H9 (cell line): ENCODE measurements around the gene GYG1. TPM values are rescaled to one million over a fixed set of nuclear protein-coding genes. Genes with fewer than 3 reads are reported as not detected.

Experiments
- DNase-seq: peaks from one replicate; pipeline ENCODE4 v3.0.0-alpha.2; 2017
- H2AFZ ChIP-seq: one replicate; pipeline ENCODE4 v1.6.1; 2013; ENCODE audit warnings: mild to moderate bottlenecking, low read length, control low read depth, moderate library complexity
- H2AK5ac ChIP-seq: 2 replicates; pipeline ENCODE4 v1.6.1; 2013; ENCODE audit warnings: low read length, control low read depth, mixed read lengths; ENCODE audit not compliant: insufficient read length
- H2BK120ac ChIP-seq: one replicate; pipeline ENCODE4 v1.6.1; 2013; ENCODE audit warnings: low read depth, mild to moderate bottlenecking, low read length, control low read depth, inconsistent platforms; ENCODE audit not compliant: poor library complexity, severe bottlenecking
- H2BK12ac ChIP-seq: 2 replicates; pipeline ENCODE4 v1.6.1; 2013; ENCODE audit warnings: low read length, control low read depth, mixed read lengths, low read depth; ENCODE audit not compliant: insufficient read length
- H2BK15ac ChIP-seq: 2 replicates; pipeline ENCODE4 v1.6.1; 2013; ENCODE audit warnings: low read depth, low read length, control low read depth
- H2BK20ac ChIP-seq: one replicate; pipeline ENCODE4 v1.6.1; 2013; ENCODE audit warnings: low read depth, mild to moderate bottlenecking, low read length, control low read depth, inconsistent platforms; ENCODE audit not compliant: poor library complexity, severe bottlenecking
- H2BK5ac ChIP-seq: 2 replicates; pipeline ENCODE4 v1.6.1; 2013; ENCODE audit warnings: low read length, control low read depth, mixed read lengths; ENCODE audit not compliant: insufficient read length
- H3K14ac ChIP-seq: 2 replicates; pipeline ENCODE4 v1.6.1; 2013; ENCODE audit warnings: low read length, control low read depth; ENCODE audit not compliant: insufficient read depth
- H3K18ac ChIP-seq: 2 replicates; pipeline ENCODE4 v1.6.1; 2013; ENCODE audit warnings: low read depth, mild to moderate bottlenecking, mixed read lengths, low read length, control low read depth; ENCODE audit not compliant: insufficient read length
- H3K23ac ChIP-seq: 2 replicates; pipeline ENCODE4 v1.6.1; 2013; ENCODE audit warnings: low read length, control low read depth, mixed read lengths, low read depth; ENCODE audit not compliant: insufficient read length
- H3K23me2 ChIP-seq: 2 replicates; pipeline ENCODE4 v1.6.1; 2013; ENCODE audit warnings: low read depth, mild to moderate bottlenecking, mixed read lengths, low read length, control low read depth; ENCODE audit not compliant: insufficient read length, poor library complexity, severe bottlenecking
- H3K27ac ChIP-seq: 2 replicates; pipeline ENCODE4 v1.5.1; 2013; ENCODE audit warnings: low read length, control low read depth, mixed read lengths, low read depth; ENCODE audit not compliant: insufficient read length
- H3K27me3 ChIP-seq: 2 replicates; pipeline ENCODE4 v1.6.1; 2013; ENCODE audit warnings: low read length, control low read depth, inconsistent platforms; ENCODE audit not compliant: insufficient read depth
- H3K4ac ChIP-seq: 2 replicates; pipeline ENCODE4 v1.6.1; 2013; ENCODE audit warnings: low read depth, mild to moderate bottlenecking, control low read depth, inconsistent platforms, low read length, moderate library complexity
- H3K4me1 ChIP-seq: 2 replicates; pipeline ENCODE4 v1.6.1; 2013; ENCODE audit warnings: low read length, control low read depth, inconsistent platforms; ENCODE audit not compliant: insufficient read depth
- H3K4me2 ChIP-seq: 2 replicates; pipeline ENCODE4 v1.6.1; 2013; ENCODE audit warnings: low read length, control low read depth, mixed read lengths; ENCODE audit not compliant: insufficient read length, insufficient read depth
- H3K56ac ChIP-seq: 2 replicates; pipeline ENCODE4 v1.6.1; 2013; ENCODE audit warnings: low read depth, mild to moderate bottlenecking, mixed read lengths, low read length, control low read depth; ENCODE audit not compliant: insufficient read length
- H3K79me1 ChIP-seq: 2 replicates; pipeline ENCODE4 v1.6.1; 2013; ENCODE audit warnings: low read depth, mild to moderate bottlenecking, moderate library complexity, low read length, control low read depth, inconsistent platforms; ENCODE audit not compliant: insufficient read depth, poor library complexity, severe bottlenecking
- H3K79me2 ChIP-seq: 2 replicates; pipeline ENCODE4 v1.6.1; 2013; ENCODE audit warnings: low read length, control low read depth, inconsistent platforms; ENCODE audit not compliant: insufficient read depth
- H3K9ac ChIP-seq: 2 replicates; pipeline ENCODE4 v1.6.1; 2013; ENCODE audit warnings: low read length, control low read depth, mixed read lengths; ENCODE audit not compliant: insufficient read length; ENCODE audit errors: extremely low read depth
- H3K9me3 ChIP-seq: one replicate; pipeline ENCODE4 v1.6.1; 2013; ENCODE audit warnings: low read depth, low read length, inconsistent platforms; ENCODE audit not compliant: control insufficient read depth
- H3T11ph ChIP-seq: one replicate; pipeline ENCODE4 v1.6.1; 2013; ENCODE audit warnings: mild to moderate bottlenecking, low read length, control low read depth, inconsistent platforms
- H4K20me1 ChIP-seq: one replicate; pipeline ENCODE4 v1.6.1; 2013; ENCODE audit not compliant: control insufficient read depth, insufficient read length, insufficient read depth
- H4K5ac ChIP-seq: 2 replicates; pipeline ENCODE4 v1.6.1; 2013; ENCODE audit warnings: low read depth, mild to moderate bottlenecking, mixed read lengths, low read length, control low read depth; ENCODE audit not compliant: insufficient read length
- H4K8ac ChIP-seq: replicated peaks from 2 replicates; pipeline ENCODE4 v1.6.1; 2013; ENCODE audit warnings: low read length, control low read depth, mixed read lengths, low read depth; ENCODE audit not compliant: insufficient read length
- H4K91ac ChIP-seq: 2 replicates; pipeline ENCODE4 v1.6.1; 2013; ENCODE audit warnings: low read depth, mild to moderate bottlenecking, moderate library complexity, mixed read lengths, low read length, control low read depth; ENCODE audit not compliant: insufficient read length
- H3K27ac Mint-ChIP-seq, 3 experiments: 2 replicates in 2 of 3; 3 replicates in 1 of 3; pipeline ENCODE4 v1.8.0; 2020 to 2021; ENCODE audit warnings: mixed read lengths in 3 of 3, mild to moderate bottlenecking in 1 of 3, moderate library complexity in 1 of 3
- H3K27me3 Mint-ChIP-seq: 2 replicates; pipeline ENCODE4 v1.8.0; 2021; ENCODE audit warnings: low read depth, mild to moderate bottlenecking, moderate library complexity, mixed read lengths
- H3K36me3 Mint-ChIP-seq, 3 experiments: 2 replicates in 2 of 3; 3 replicates in 1 of 3; pipeline ENCODE4 v1.8.0; 2020 to 2021; ENCODE audit warnings: low read depth in 3 of 3, mixed read lengths in 3 of 3; ENCODE audit not compliant: insufficient read depth in 1 of 3
- H3K4me1 Mint-ChIP-seq, 2 experiments: 2 replicates each; pipeline ENCODE4 v1.8.0; 2020; ENCODE audit warnings: mixed read lengths in 2 of 2
- H3K4me3 Mint-ChIP-seq, 2 experiments: 2 replicates in 1 of 2; 3 replicates in 1 of 2; pipeline ENCODE4 v1.8.0; 2020 to 2021; ENCODE audit warnings: mild to moderate bottlenecking in 2 of 2, mixed read lengths in 2 of 2, moderate library complexity in 1 of 2
- H3K9me3 Mint-ChIP-seq, 2 experiments: 2 replicates in 1 of 2; 3 replicates in 1 of 2; pipeline ENCODE4 v1.8.0; 2020; ENCODE audit warnings: mild to moderate bottlenecking in 2 of 2, mixed read lengths in 2 of 2, moderate library complexity in 1 of 2
- whole genome bisulfite sequencing: extraction: QIAGEN DNeasy Blood & Tissue Kit; methylation state at CpG from one replicate; pipeline ENCODE4 v1.1.7; 2013; ENCODE audit warnings: missing lambda C conversion rate, low lambda C conversion rate, mixed read lengths; ENCODE audit not compliant: insufficient read length; ENCODE audit errors: extremely low coverage; 5-methylcytosine and 5-hydroxymethylcytosine counted together
- total RNA-seq: library from RNA; stranded (reverse); gene quantifications from 2 replicates; pipeline ENCODE4 v1.2.1, GENCODE V29; 2021
- TF ChIP-seq, protein P1 (sequence below): fragments of 200-600 bp; sonication (generic); conservative IDR thresholded peaks from 3 replicates; pipeline ENCODE4 v1.8.0; 2021; ENCODE audit warnings: antibody characterized with exemption, mild to moderate bottlenecking

GYG1 gene
- total RNA-seq, 1 experiment from 2014 or later: 31.5 TPM

DNA sequence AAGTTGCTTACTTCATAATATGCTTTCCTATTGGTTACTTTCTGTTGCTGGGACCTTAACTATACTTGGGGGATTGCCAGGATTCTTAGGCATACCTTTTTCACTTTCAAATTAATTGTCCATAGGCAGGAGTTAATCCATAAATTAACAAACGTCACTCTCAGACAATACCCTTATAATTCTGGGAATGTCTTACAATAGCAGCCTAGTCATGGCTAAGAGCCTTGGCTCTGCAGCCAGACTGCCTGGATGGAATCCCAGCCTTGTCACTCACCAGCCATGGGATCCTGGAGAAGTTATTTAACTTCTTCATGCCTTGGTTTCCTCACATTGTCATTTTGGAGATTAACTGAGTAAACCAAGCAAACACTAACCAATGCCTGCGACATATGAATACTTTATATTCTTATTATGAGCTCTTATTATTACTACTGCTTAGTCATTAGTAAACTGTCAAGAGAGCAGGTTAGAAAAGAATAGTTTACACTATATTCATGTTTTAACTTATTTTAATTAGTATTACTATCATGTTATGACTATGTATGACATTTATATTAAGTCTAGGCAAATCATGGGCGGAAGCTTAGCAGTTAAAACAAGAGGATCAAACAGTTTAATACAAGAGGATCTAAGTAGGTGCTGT lies 29.0 kb downstream of the GYG1 start:
- no peaks in the 10 kb centered on the region for H3K23me2 ChIP-seq
- no peak overlapping the region for H2BK15ac ChIP-seq
- WGBS: no CpG with 5 or more reads among the region's 3 CpGs
- H3K27me3 Mint-ChIP-seq: no peaks in the 10 kb centered on the region
- H3K27me3 ChIP-seq: no peaks in the 10 kb centered on the region
- H3K4ac ChIP-seq: no peak overlapping the region
- H2BK20ac ChIP-seq: no peak overlapping the region
- no peaks in the 10 kb centered on the region for H3K79me2 ChIP-seq
- H3K27ac ChIP-seq: peak overlapping the region; percentile 79
- H3K4me3 Mint-ChIP-seq: peak overlapping the region; percentile 35 to 58; a peak in 3 of 5 replicates
- H4K20me1 ChIP-seq: no peaks in the 10 kb centered on the region
- H3K9me3 ChIP-seq: peaks cover 6% of the 10 kb centered on the region
- TF ChIP-seq, protein P1, sequence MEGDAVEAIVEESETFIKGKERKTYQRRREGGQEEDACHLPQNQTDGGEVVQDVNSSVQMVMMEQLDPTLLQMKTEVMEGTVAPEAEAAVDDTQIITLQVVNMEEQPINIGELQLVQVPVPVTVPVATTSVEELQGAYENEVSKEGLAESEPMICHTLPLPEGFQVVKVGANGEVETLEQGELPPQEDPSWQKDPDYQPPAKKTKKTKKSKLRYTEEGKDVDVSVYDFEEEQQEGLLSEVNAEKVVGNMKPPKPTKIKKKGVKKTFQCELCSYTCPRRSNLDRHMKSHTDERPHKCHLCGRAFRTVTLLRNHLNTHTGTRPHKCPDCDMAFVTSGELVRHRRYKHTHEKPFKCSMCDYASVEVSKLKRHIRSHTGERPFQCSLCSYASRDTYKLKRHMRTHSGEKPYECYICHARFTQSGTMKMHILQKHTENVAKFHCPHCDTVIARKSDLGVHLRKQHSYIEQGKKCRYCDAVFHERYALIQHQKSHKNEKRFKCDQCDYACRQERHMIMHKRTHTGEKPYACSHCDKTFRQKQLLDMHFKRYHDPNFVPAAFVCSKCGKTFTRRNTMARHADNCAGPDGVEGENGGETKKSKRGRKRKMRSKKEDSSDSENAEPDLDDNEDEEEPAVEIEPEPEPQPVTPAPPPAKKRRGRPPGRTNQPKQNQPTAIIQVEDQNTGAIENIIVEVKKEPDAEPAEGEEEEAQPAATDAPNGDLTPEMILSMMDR: no peak
- H2AK5ac ChIP-seq: no peak overlapping the region
- DNase-seq: no peak
- H3K18ac ChIP-seq: no peak overlapping the region
- no peak overlapping the region for H3K9ac ChIP-seq
- peaks cover 26 to 33% (median 31%) of the 10 kb centered on the region in 3 experiments for H3K36me3 Mint-ChIP-seq
- no peak overlapping the region for H4K91ac ChIP-seq
- H3K4me1 ChIP-seq: peaks cover 16% of the 10 kb centered on the region; the same call in 1 of the 2 replicates
- H2BK120ac ChIP-seq: no peak overlapping the region
- peak overlapping the region; percentile 20 for H3K4me2 ChIP-seq
- no peak overlapping the region for H4K5ac ChIP-seq
- no peak overlapping the region for H3K23ac ChIP-seq
- no peak overlapping the region for H4K8ac ChIP-seq
- peak overlapping the region; percentile 89 to 94 (median 90) for H3K27ac Mint-ChIP-seq
- H3K9me3 Mint-ChIP-seq: peaks cover 14 to 16% of the 10 kb centered on the region in 2 experiments
- H2AFZ ChIP-seq: no peak overlapping the region
- H3T11ph ChIP-seq: no peak overlapping the region
- H2BK5ac ChIP-seq: no peak overlapping the region
- peaks cover 36 to 37% of the 10 kb centered on the region in 2 experiments for H3K4me1 Mint-ChIP-seq
- H3K79me1 ChIP-seq: no peaks in the 10 kb centered on the region
- no peak overlapping the region for H3K14ac ChIP-seq
- H2BK12ac ChIP-seq: no peak overlapping the region
- H3K56ac ChIP-seq: no peak overlapping the region
